HG03060 (cell line): Measurements from ENCODE around the gene UBR3.
"Not testable (repeated sequence)": the region's sequence is repeated elsewhere in the genome, so short reads cannot be mapped to it uniquely, and the experiment has no call there.

Source experiments
- ATAC-seq: cut with Tn5 transposase; IDR thresholded peaks from one replicate; pipeline ENCODE4 v1.9.1; 2021; ENCODE audit warnings: low read depth, moderate number of reproducible peaks; ENCODE audit not compliant: unreplicated experiment

The UBR3 gene

DNA sequence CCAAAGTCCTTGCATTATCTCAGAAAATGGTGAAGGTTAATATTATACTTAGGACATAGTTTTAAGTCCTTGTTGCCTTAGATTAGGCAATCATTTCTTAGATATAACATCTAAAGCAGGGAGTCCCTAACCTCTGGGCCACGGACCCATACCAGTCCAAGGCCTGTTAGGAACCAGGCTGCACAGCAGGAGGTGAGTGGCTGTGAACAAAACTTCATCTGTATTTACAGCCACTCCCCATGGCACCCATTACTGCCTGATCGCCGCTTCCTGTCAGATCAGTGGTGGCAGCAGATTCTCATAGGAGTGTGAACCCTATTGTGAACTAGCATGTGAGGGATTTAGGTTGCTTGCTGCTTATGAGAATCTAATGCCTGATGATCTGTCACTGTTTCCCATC is 264.2 kb downstream of the UBR3 start:
- no peak for ATAC-seq

DNA sequence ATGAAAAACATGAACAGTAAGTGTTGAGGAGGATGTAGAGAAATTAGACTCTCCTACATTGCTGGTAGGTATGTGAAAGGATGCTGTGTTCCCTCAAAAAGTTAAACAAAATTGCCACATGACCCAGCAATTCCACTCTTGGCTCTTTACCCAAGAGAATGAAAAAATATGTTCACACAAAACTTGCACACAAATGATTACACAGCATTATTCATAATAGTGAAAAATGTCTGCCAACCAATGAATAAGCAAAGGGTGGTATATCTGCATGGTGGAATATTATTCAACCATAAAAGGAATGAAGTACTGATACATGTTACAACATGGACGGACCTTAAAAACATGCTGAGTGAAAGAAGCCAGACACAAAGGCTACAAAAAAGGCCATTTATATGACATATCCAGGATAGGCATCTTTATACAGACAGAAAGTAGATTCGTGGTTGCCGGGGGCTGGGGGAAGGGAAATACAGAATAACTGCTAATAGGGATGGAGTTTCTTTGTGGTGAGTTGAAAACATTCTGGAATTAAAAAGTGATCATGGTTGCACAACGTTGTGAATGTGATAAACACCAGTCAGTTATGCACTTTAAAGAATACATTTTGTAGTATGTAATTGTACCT is 265.3 kb downstream of the UBR3 start:
- no peak for ATAC-seq

DNA sequence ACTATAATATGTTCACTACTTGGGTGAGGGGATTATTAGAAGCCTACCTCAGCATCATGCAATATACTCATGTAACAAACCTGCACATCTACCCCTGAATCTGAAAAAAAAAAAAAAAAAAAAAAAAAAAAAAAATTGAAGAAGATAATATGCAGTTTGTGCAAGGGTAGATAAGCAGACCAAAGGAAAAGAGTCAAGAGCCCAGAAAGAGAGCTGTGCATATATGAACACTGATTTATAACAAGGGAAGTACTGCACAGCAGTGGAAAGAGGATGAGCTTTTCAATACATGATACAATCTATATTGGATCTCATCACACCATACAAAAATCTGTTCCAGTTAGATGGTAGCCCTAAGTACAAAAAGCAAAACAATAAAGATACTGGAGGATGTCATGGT is 268.1 kb downstream of the UBR3 start:
- ATAC-seq, result no peak

DNA sequence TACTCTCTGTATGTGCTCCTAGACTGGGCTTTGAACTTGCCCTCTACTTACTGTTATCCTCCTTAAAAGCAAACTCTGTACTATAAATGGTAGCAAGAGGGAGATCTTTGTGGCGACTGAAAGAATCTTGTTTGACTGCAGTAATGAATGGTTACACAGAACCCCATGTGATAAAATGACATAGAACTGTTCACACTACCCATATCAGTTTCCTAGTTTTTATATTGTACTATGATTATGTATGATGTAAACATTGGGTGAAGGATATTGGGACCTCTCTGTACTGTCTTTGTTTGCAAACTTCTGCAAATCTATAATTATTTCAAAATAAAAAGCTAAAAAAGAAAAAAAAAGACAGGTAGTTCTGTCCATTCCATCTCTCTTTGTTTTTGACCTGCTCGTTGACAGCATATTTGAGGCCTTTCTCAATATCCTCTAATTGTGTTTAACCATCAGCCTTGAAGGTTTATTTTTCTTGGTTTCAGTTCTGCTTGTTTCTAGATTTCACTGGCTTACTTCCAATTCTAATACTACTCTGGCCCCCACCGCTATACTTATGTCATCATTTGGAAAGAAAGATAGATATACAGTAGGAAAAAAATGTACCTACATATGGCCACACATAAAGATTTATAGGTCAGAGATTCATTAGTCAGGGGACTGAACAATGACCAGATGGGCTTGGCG is 271.5 kb downstream of the UBR3 start:
- no peak for ATAC-seq

DNA sequence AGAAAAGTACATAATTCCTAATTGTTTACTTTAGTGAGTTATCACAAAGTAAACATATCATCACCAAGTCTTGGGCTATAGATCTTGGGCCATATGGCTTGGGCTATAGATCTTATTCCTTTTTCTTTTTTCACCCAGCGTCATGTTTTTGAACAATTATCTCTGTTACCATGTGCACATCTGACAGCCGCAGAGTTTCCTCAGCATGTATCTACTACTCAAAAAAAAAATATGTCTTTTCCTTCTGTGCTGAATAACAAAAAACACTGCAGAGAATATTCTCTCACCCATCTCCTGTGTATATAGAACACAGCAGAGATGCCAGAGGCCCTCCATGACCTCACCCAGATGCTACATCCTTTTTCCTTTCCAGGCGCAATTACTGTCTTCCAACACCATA is 274.5 kb downstream of the UBR3 start:
- ATAC-seq, result no peak

DNA sequence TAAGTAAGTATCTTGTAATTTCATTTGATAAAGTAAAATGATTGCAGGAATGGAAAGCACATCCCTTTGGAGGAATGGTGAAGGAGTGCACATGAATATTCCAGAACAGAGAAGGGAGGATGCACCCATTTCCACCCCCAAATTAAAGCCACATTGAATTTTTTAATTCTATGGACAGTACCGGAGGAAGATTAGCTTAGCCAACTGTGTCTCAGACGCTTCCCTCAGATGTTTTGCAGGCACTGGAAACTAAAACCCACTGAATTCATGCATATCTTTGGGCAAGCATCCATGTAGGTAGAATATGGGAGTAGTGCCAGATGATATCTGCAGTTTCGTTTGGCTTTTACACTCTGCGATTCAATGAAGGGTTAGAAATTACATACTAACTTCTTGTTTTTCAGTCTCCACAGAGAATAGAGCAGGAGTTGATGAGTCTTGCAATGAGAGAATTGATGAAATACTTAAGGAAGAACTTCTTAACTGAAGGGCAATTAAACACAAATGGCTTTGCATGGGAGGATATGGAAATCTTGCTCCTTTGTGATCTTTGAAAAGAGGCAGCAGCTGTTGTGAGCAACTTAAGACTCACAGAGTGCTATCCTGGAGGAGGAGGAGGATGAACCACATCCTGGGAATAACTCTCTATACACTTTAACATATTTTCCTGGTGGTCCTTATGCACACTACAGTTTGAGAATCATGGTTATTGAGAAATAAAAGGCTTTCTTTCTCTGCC is 279.0 kb downstream of the UBR3 start:
- ATAC-seq, result no peak

DNA sequence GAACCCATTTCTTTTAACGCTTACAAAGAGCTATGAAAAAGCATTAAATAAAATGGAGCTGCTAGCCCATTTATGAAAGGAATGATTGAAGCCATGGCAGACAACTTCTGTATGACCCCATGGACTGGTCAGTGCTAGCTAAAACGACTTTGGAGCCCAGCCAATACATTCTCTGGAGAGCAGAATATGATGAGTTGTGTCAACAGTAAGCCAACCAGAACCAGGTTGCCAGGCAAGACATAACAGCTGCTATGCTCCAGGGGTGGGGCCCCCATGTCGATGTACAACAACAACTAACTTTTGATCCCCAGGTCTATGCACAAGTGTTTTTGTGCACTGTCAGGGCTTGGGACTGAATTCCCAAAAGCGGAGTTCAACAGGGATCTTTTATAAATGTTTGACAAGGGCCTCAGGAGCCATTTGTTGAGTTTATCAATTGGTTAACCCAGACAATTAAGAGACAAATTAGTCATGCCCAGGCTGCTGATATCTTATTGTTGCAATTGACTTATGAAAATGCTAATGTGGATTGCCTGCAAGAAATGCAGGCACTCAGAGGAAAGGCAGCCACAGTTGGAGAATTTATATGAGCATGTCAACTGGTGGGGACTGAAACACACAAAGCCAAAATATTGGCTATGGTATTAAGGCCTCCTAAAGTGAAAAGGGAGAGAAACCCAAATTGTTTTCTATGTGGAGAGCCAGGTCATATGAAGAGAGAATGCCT is 286.1 kb downstream of the UBR3 start:
- no peak for ATAC-seq

DNA sequence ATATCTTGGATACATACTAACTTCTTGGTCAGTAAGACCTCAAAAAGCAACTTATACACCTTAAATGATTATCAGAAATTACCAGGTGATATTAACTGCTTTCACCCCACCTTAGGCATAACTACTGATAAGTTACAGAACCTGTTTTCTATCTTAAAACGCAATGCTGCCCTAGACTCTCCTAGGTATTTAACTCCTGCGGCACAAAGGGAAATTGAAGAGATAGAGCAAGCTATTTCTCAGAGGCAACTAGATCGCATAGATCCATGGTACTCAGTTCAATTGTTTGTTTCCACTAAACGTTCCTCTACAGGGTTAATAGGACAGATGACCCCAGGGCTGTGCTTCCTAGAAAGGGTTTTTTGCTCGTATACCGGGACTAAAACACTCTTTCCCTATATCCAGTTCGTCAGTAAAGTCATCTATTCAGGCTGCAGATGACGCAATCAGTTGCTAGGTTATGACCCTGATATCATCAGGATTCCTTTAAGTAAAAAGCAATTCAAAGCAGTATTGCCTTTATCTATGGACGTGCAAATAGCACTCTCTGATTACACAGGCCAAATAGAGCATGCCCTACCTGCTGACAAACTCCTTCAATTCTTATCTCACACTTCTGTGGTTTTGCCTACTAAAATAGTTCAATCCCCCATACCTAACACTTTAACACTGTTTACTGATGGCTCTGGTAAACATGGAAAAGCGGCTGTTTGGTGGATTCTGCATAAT is 288.4 kb downstream of the UBR3 start:
- no peak for ATAC-seq

DNA sequence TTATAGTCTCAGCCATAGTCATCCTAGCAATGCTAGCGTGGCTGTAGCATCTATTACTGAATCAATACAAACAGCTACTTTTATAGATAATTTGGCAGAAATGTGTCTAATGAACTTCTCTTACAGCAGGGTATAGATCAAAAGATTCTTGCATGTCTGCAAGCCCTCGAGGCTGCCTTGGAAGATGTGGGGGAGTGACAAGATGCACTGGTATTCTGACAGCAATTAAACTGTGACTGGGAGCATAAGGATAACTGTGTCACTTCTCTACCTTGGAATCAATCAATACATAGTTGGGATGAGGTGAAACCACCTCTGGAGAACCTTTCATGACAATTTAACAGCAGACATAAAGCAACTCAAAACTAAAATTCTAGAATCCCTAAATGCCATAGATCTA is 291.4 kb downstream of the UBR3 start:
- no peak for ATAC-seq

DNA sequence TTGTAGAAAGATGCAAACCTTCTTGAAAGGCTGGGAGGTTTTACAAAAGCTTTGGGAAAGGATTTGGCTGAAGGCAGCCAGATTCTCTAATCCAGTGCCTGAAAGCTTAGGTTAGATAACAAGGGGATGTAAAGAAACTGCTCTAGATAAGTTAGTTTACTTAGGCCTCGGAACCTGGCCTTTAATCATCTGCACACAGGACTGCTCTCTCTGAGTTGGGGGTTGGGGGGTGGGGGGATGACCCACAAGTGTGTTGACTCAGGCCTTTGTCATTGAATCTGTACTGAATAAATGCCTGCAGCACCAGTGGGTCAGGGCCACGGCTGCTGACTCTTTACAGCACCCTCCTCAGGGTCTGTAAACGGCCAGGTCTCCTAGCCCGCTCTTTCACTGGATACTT is 292.1 kb downstream of the UBR3 start:
- not testable (repeated sequence) for ATAC-seq

DNA sequence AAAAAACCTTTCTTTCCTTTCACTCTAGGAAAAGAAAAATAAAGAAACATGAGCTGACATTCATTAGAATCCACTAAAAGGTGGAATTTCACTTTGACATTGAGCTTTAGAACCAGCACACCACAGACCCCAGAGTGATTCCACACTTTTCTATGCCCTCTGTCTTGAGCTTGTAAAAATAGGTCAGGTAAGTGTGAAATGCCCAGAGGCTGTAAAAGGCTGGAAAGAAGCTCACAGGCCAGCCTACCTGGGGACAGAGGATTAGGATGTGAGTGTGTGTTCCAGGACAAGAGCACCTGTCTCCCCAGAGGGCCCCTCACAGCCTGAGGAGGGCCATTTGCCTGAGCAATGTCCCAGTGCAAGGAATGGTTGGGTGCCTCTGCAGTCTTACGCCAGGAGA is 294.4 kb downstream of the UBR3 start:
- ATAC-seq, result no peak

DNA sequence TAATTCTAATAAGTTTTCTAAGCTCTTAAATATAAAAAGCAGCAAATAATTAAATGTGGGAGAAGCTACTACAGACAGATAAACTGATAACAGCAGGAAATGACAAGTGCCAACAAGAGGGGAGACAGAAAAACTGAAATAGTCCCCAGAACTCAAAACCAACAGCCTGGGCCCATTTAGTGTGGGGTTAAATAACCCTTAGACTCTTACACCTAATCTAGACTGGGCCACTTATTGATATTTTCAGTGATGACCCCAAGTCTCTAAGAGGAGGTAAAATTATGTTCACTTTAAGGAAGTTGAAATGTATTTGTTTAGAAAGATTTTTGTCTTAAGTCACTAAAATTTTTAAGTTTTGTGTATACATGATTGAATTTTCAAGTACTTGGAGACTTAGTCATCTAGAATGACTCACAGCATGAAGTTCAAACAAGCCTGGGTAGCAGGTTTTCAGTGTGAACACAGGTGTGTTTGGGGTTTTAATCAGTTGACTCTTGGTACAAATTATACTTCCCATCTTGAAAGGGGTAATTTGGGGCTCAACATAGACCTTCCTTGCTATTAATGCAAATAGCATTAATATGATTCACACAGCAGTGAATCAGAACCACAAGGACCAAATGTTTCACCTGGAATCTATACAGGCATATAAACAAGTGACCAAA is 295.8 kb downstream of the UBR3 start:
- ATAC-seq, result no peak

DNA sequence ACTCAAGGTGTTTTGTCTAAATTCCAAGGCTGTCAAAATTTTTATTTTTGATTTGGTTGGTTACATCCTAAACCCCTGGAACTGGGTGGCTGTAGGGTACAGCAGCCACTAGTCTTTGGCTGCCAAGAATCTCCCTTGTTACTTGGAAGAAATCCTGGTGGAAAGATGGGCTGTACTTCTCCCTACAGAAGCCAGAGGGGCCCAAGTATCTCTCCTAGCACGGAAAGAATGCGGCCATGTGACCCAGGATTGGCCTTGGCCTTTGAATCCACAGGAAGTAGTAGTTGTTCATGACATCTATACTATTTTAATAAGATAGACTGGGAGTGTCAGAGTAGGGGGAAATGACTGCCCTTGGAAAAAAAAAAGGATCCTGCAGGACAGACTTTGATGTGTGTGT is 296.3 kb downstream of the UBR3 start:
- no peak for ATAC-seq

DNA sequence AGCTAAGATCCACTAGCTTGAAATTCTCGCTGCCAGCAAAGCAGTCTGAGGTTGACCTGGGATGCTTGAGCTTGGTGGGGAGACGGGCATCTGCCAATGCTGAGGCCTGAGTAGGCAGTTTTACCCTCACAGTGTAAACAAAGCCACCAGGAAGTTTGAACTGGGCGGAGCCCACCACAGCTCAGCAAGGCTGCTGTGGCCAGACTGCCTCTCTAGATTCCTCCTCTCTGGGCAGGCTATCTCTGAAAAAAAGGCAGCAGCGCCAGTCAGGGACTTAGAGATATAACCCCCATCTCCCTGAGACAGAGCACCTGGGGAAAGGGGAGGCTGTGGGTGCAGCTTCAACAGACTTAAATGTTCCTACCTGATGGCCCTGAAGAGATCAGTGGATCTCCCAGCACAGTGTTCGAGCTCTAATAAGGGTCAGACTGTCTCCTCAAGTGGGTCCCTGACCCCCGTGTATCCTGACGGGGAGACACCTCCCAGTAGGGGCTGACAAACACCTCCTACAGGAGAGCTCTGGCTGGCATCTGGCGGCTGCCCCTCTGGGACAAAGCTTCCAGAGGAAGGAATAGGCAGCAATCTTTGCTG is 299.0 kb downstream of the UBR3 start:
- ATAC-seq, result not testable (repeated sequence)
